ENCODE data around the gene BCL2. TPM values are rescaled to one million over a fixed set of nuclear protein-coding genes. Genes with fewer than 3 reads are reported as not detected.

BCL2 gene
- total RNA-seq, 1 donor from 2014 or later: 1.3 TPM

GRCh38 chr18:63145166-63145850, 174.3 kb downstream of the BCL2 start:
- no peak for DNase-seq (ENCODE audit: low read depth in 2 of 2)

- no peak for DNase-seq (ENCODE audit: low read depth in 2 of 2)
These were observed 174.8 kb downstream of the BCL2 start for GRCh38 chr18:63144748-63145147.

GRCh38 chr18:63143330-63143771, 176.2 kb downstream of the BCL2 start:
- no peak for DNase-seq (ENCODE audit: low read depth in 2 of 2)

GRCh38 chr18:63142594-63143225, 176.9 kb downstream of the BCL2 start:
- no peak for DNase-seq (ENCODE audit: low read depth in 2 of 2)

GRCh38 chr18:63141778-63142176, 177.8 kb downstream of the BCL2 start:
- no peak for DNase-seq (ENCODE audit: low read depth in 2 of 2)

GRCh38 chr18:63140997-63141777, 178.4 kb downstream of the BCL2 start:
- no peak for DNase-seq (ENCODE audit: low read depth in 2 of 2)

GRCh38 chr18:63140038-63140450, 179.5 kb downstream of the BCL2 start:
- no peak for DNase-seq (ENCODE audit: low read depth in 2 of 2)

- no peak for DNase-seq (ENCODE audit: low read depth in 2 of 2)
These were observed 180.9 kb downstream of the BCL2 start for GRCh38 chr18:63138436-63139340.

GRCh38 chr18:63137999-63138435, 181.6 kb downstream of the BCL2 start:
- DNase-seq (ENCODE audit: low read depth in 2 of 2): peak; percentile 67 to 81

GRCh38 chr18:63135101-63135500, 184.5 kb downstream of the BCL2 start:
- no peak for DNase-seq (ENCODE audit: low read depth in 2 of 2)

GRCh38 chr18:63132819-63133200, 186.8 kb downstream of the BCL2 start:
- DNase-seq (ENCODE audit: low read depth in 2 of 2): no peak

- DNase-seq (ENCODE audit: low read depth in 2 of 2): no peak
These were observed 187.4 kb downstream of the BCL2 start for GRCh38 chr18:63131959-63132818.

- peak; percentile 22 to 59 for DNase-seq (ENCODE audit: low read depth in 2 of 2)
These were observed 188.2 kb downstream of the BCL2 start for GRCh38 chr18:63131106-63131958.

- no peak for DNase-seq (ENCODE audit: low read depth in 2 of 2)
These were observed 189.4 kb downstream of the BCL2 start for GRCh38 chr18:63130176-63130575.

GRCh38 chr18:63128237-63128974, 191.2 kb downstream of the BCL2 start:
- DNase-seq (ENCODE audit: low read depth in 2 of 2): no peak

GRCh38 chr18:63126134-63127069, 193.2 kb downstream of the BCL2 start:
- no peak for DNase-seq (ENCODE audit: low read depth in 2 of 2)

GRCh38 chr18:63120620-63121019, 198.9 kb downstream of the BCL2 start:
- DNase-seq (ENCODE audit: low read depth in 2 of 2): no peak

- DNase-seq (ENCODE audit: low read depth in 2 of 2): peak in 1 of 2 donors; percentile 37
These were observed 199.9 kb downstream of the BCL2 start for GRCh38 chr18:63119647-63120046.

All from dermis microvascular lymphatic vessel endothelial cell (primary cell).